Hematopoietic multipotent progenitor cell treated with erythropoietin and hydrocortisone succinate and interleukin-3 and kit ligand, for 6 days (in vitro differentiated cells): Measurements from ENCODE around the gene USF1.

ENCODE experiments used
- DNase-seq: peaks from one replicate; pipeline ENCODE4 v3.0.0-alpha.2; 2015

Gene USF1, protein sequence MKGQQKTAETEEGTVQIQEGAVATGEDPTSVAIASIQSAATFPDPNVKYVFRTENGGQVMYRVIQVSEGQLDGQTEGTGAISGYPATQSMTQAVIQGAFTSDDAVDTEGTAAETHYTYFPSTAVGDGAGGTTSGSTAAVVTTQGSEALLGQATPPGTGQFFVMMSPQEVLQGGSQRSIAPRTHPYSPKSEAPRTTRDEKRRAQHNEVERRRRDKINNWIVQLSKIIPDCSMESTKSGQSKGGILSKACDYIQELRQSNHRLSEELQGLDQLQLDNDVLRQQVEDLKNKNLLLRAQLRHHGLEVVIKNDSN

GRCh38 chr1:161045736-161046604, at the start of gene USF1:
USF1 (minus strand) TSS chr1:161045977; CDS start chr1:161043275, 2,702 bp downstream.
- peak; percentile 99 for DNase-seq

- no peak for DNase-seq
These were observed 49.5 kb upstream of the USF1 start for GRCh38 chr1:161095230-161095629.

GRCh38 chr1:161094481-161094880, 48.7 kb upstream of the USF1 start:
- DNase-seq, result no peak

DNA sequence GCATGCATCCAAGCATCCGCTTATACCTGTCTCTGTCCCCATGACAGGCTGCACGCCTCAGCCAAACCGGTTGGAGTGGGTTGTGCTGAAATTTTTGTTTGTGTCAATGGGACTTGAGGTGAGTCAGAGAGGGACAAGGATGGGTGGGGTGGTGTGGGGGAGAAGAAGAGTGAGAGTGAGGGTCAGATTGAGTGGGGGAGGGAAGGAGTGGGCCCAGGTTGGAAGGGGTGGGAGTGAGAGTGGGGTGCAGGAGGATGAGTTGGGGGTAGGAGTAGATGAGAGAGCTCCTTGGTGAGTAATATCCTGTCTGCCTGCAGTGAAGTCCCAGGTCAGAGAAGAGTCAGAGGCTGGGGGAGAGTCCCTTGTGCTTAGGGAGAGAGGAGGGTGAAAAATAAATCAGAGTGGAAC, 46.8 kb upstream of the USF1 start:
- no peak for DNase-seq

DNA sequence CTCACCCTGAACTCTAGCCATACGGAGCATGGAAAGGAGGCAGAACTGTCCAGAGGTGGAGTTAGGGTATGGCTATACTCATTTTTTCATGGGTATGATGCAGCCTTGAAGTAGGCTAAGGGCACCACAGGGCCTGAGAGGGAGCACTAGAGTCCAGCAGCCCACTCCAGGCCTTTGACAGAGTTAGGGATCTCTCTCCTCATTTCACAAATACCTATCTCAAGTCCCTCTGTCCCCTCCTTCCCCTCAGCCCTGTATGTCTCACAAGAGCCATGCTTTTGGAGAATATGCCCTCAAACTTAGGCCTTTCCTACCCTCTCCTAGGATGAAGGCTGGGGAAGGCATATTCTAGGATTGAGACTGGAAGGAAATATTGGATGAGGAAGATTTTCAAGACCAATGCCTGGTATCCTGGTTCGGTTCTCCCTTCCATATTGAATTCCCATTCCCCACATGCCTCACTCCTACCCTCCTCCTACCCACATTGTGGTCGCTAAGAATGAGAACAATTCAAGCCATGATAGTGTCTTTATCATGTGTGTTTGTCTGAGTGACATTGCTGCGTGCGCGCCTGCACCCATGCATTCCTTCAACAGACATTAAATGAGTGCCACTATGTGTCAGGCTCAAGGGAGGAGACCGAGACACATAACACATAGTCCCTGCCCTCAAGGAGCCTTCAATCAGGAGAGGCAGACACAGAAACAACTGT, 46.2 kb upstream of the USF1 start:
- DNase-seq, result no peak

GRCh38 chr1:161091093-161091492, 45.3 kb upstream of the USF1 start:
- DNase-seq, result no peak

GRCh38 chr1:161090617-161091016, 44.8 kb upstream of the USF1 start:
- DNase-seq, result no peak

- DNase-seq, result no peak
These were observed 44.2 kb upstream of the USF1 start for GRCh38 chr1:161089938-161090337.

DNA sequence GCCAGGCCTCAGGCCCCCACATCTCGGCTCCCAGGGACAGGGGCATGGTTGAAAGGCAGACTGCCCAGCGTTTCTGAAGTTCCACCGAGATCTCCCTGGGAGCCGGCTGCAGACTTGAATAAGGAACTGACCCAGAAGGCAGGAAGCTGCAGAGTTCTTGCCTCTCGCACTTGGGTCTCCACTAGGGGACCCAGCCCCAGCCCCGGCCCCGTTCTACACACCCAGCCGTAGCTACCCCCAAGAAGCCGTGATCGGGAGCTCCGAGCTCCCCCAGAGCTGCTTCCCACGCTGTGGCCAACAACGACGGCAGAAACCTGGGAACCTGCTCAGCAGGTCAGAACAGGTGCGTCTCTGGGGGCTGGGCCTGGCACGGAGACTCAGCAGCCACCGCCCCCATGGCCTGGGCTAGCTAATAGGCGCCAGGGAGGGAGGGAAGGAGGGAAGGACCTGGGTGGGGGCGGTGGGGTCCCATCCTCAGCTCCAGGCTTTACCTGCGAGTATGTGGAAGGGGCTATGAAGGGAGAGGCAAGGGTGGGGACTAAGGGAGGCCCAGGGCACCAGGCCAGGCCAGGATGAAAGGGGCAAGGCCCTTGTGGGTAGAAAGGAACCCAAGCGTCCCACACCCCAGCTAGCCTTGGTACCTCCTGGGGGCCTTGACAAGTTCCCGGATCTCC, 43.6 kb upstream of the USF1 start, which contains the start of gene NECTIN4:
Gene NECTIN4, minus strand, starts transcription at position 308 of the 674 bp plus-strand sequence. Its CDS starts 262 bp downstream, at position 46.
- DNase-seq, result no peak

GRCh38 chr1:161088587-161089110, 42.9 kb upstream of the USF1 start:
- no peak for DNase-seq

- DNase-seq, result no peak
These were observed 40.7 kb upstream of the USF1 start for GRCh38 chr1:161086457-161086856.

- DNase-seq, result no peak
These were observed 39.4 kb upstream of the USF1 start for GRCh38 chr1:161085165-161085564.

DNA sequence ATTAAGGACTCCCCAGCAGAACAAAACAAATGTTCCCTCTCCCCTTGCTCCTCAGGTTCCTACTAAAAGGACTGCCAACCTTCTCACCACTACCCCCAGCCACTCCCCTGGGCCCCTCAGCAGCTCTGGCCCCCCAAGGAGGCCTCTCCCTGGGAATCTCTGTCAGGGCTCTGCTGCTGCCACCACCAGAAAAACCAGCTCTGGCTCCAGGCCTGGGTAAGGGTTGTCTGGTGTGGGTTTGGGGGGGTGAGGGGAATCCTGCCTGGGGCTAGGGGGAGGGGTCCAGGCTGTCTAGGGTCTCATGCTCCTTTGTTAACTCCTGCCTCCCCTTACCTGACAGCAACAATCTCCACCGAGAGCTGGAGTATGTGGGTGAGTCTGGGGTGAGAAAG, 38.8 kb upstream of the USF1 start:
- no peak for DNase-seq

DNA sequence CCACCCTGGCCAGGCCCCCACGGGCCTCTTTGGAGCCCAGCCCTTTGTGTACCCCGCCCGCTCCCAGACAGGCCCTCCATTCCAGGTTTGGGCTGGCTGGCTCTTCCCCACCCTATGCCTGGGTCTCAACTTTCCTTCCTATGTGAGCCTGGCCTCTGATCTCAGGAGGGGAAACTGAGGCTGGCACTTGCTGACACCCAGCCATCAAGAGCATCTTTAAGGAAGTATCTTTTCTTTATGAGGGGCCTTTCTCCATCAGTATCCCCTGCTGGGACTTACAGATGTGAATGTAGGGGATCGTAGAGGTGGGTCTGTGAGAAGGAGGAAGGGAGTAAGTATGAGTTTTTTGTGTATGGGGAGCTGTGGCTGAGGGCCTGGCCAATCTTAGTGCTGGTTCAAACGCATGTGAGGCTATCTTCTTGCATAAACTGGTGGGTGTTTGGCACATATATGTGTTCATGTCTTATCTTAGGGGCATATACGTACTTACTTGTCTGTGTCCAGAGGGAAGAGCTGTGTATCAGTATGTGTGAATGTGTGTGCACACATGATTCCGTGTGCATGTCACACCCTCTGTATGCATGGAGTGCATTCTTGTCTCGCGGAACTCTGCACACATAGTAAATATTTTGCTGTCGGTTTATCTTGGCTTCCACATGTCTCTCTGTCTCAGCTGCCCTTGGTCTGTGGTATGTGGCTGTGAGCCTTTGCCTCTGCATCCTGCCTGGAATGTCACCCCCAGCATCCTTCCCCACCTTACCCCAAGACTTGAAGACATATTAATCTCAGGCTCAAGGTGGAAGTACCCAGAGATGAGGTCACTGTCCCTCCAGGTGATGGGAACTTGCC, 38.2 kb upstream of the USF1 start:
- no peak for DNase-seq

GRCh38 chr1:161082996-161083747, 37.4 kb upstream of the USF1 start:
- peak; percentile 69 for DNase-seq

- DNase-seq, result no peak
These were observed 36.7 kb upstream of the USF1 start for GRCh38 chr1:161082483-161082882.

DNA sequence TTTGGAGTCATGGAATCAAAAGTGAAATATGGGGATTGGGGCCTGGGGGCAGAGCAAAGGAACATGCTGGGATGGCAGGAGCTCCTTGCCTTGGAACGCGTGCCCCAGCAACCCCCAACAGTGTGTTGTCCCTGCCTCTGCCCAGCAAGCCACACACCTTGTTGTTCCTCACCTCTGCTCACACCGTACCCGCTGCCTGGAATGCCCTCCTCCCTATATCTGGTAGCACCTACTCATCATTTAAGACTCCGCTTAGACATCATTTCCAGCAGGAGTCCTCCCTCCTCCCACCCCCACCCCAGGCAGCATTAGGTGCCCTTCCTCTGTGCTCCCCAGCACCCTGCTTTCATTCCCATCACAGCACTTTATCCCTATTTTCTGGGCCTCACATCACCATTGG, 35.7 kb upstream of the USF1 start:
- DNase-seq, result no peak

DNA sequence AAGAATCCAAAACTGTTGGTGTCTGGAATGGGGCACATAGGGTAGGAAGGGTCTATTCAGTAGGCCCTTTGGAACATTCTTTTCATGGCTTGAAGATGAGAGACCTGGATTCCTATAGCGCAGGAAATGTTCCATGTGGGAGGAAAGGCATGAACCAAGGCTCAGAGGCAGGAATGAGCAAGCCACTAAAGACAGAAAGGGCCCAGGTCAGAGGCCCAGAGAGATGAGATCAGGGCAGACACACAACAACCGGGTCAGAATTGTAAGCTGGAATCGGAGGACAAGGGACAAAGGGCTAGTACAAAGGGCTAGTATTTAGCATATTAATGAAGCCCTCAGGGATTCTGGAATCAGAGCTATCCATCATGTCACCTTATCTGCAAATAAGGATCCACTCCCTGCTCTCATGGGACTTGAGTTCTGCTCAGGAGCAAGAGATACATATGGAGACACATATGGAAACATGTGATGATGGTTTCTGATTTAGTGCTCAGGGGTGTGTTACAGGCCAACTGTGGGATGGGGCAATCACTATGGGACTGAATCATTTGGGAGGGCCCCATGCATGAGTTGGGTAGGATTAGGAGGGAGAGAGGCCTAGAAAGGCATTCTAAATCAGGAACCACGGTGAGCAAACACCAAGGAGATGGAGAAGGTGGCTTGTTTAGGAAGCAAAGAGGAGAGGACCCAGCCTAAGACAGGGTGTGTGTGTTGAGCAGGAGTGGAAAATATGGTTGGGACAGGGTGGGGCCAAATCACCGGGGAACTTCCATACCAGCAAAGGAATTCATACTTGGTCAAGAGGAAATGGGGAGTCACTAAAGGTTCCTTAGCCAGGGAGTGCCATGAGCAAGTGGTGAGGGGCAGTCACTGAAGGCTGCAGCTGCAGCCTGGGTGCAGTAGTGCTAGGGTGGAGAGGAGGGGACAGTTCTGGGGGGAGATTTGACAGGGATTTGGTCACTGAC, 34.9 kb upstream of the USF1 start:
- DNase-seq, result no peak

- no peak for DNase-seq
These were observed 33.8 kb upstream of the USF1 start for GRCh38 chr1:161079436-161080110.
